HepG2 (cell line): ENCODE results near the gene ROMO1. TPM values are rescaled to one million over a fixed set of nuclear protein-coding genes. Genes with fewer than 3 reads are reported as not detected.

ENCODE experiments used
- CBX2 ChIP-seq, 2 experiments: fragments of 200-600 bp in 1 of 2; sonication (generic); formaldehyde crosslinking in 1 of 2; IDR thresholded peaks; 2 replicates each; pipeline versions ENCODE4 v1.7.0 to v1.8.1; 2018 to 2022; ENCODE audit warnings: low read depth in 2 of 2, low read length in 1 of 2, mild to moderate bottlenecking in 1 of 2, missing genetic modification reagents in 1 of 2
- CREB1 ChIP-seq, 2 experiments: fragments of 450-650 bp in 1 of 2; IDR thresholded peaks; 2 replicates each; pipeline ENCODE4 v1.6.1; 2016 to 2017; ENCODE audit warnings: control low read depth in 1 of 2, mild to moderate bottlenecking in 1 of 2, missing compliant biosample characterization in 1 of 2, missing genetic modification characterization in 1 of 2
- HNRNPUL1 ChIP-seq: fragments of 200-400 bp; formaldehyde crosslinking; IDR thresholded peaks from 2 replicates; pipeline ENCODE4 v1.6.1; 2017; ENCODE audit warnings: low read depth, mild to moderate bottlenecking, low read length, moderate library complexity
- KLF13 ChIP-seq: sonication (generic); formaldehyde crosslinking; IDR thresholded peaks from 2 replicates; pipeline ENCODE4 v1.4.0; 2020; ENCODE audit warnings: mild to moderate bottlenecking, missing genetic modification reagents
- MBD4 ChIP-seq: IDR thresholded peaks from 2 replicates; pipeline ENCODE4 v1.6.1; 2012; ENCODE audit warnings: low read length, inconsistent platforms, borderline replicate concordance
- PITX1 ChIP-seq: sonication (generic); formaldehyde crosslinking; IDR thresholded peaks from 2 replicates; pipeline ENCODE4 v1.5.1; 2020; ENCODE audit warnings: mild to moderate bottlenecking, missing genetic modification reagents
- ZFP36L1 ChIP-seq: sonication (generic); formaldehyde crosslinking; IDR thresholded peaks from 2 replicates; pipeline ENCODE4 v1.8.0; 2022; ENCODE audit warnings: mild to moderate bottlenecking, missing genetic modification reagents, moderate library complexity
- ZNF773 ChIP-seq: sonication (generic); formaldehyde crosslinking; IDR thresholded peaks from 2 replicates; pipeline ENCODE4 v1.4.0; 2020; ENCODE audit warnings: missing genetic modification reagents, borderline replicate concordance
- ZNF788 ChIP-seq: sonication (generic); formaldehyde crosslinking; IDR thresholded peaks from 2 replicates; pipeline ENCODE4 v1.5.0; 2020; ENCODE audit warnings: mild to moderate bottlenecking, missing genetic modification reagents, borderline replicate concordance
- polyA plus RNA-seq, 8 experiments: library from polyadenylated mRNA; depleted of rRNA in 3 of 8; stranded (reverse) in 7 of 8; unstranded in 1 of 8; fragments of >200 nt; fragmentation: Illumina TruSeq in 4 of 8; extraction: Trizol in 4 of 8; gene quantifications; 2 replicates each; pipeline versions ENCODE4 v1.2.1 to v1.2.3, GENCODE V29; 2011 to 2016; ENCODE audit warnings: low read depth in 4 of 8, missing spikeins in 1 of 8, mixed read lengths in 1 of 8; ENCODE audit not compliant: insufficient read depth in 1 of 8
- total RNA-seq, 5 experiments: library from RNA; depleted of rRNA; stranded (reverse); fragments of >200 nt; fragmentation: Illumina TruSeq; extraction: Trizol; gene quantifications; 2 replicates each; pipeline ENCODE4 v1.2.3, GENCODE V29; 2016; ENCODE audit warnings: low read depth in 1 of 5
- TF ChIP-seq, protein P1 (sequence below): sonication (generic); formaldehyde crosslinking; IDR thresholded peaks from 2 replicates; pipeline ENCODE4 v1.5.0; 2020; ENCODE audit warnings: mild to moderate bottlenecking, missing genetic modification reagents, borderline replicate concordance
- TF ChIP-seq, protein P2 (sequence below): sonication (generic); formaldehyde crosslinking; IDR thresholded peaks from 2 replicates; pipeline ENCODE4 v1.5.0; 2020; ENCODE audit warnings: missing genetic modification reagents, mild to moderate bottlenecking, borderline replicate concordance
- TF ChIP-seq, protein P3 (sequence below): IDR thresholded peaks from 2 replicates; pipeline ENCODE4 v1.6.1; 2016; ENCODE audit warnings: low read depth, borderline replicate concordance
- TF ChIP-seq, protein P4 (sequence below): sonication (generic); formaldehyde crosslinking; IDR thresholded peaks from 2 replicates; pipeline ENCODE4 v1.9.0; 2021; ENCODE audit warnings: missing genetic modification reagents, borderline replicate concordance
- TF ChIP-seq, protein P5 (sequence below): sonication (generic); formaldehyde crosslinking; IDR thresholded peaks from 2 replicates; pipeline ENCODE4 v1.8.1; 2023; ENCODE audit warnings: mild to moderate bottlenecking, missing genetic modification reagents, borderline replicate concordance

The ROMO1 gene
- total and polyA plus RNA-seq, 2 of the 13 experiments (the other 11 are each of a cell fraction or from before 2014, with no cell fraction given), result 636 to 755 TPM

DNA sequence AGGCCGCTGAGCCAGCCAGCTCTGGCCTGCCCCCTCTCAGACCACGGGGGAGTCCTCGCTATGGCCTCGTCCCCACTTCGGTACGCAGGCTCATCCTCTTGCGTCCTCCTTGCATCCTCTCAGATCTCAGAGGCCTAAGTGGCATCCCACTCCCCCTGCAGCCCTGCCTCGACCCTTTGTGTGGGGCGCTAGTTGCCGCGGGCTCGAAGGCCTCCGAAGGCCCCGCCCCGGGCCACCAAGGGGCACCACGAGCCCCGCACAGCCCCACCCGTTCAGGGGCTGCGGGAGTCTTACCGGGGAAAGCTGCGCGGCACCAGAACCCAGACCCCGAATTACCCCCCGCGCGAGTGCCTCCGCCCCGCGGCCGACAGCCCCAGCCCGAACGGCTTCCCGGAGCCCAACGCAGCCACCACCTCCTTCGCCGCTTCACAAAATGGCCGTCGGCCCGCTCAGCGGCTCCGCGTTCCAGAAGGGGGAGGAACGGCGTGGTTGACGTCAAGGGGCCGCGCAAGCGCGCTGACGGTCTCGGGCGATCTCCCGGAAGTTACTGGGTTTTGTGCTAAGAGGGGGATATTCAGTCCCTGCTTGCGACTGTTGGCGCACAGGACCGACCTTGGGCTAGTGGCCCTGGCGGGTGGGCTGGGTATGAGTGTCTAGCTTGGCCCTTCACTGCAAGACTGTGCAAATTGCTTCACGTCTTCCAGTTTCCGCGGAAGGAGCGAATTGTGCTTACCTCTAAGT, 34.6 kb upstream of the ROMO1 start, which contains the start of the genes CPNE1 and RBM12 (continued):
- TF ChIP-seq, protein P1, sequence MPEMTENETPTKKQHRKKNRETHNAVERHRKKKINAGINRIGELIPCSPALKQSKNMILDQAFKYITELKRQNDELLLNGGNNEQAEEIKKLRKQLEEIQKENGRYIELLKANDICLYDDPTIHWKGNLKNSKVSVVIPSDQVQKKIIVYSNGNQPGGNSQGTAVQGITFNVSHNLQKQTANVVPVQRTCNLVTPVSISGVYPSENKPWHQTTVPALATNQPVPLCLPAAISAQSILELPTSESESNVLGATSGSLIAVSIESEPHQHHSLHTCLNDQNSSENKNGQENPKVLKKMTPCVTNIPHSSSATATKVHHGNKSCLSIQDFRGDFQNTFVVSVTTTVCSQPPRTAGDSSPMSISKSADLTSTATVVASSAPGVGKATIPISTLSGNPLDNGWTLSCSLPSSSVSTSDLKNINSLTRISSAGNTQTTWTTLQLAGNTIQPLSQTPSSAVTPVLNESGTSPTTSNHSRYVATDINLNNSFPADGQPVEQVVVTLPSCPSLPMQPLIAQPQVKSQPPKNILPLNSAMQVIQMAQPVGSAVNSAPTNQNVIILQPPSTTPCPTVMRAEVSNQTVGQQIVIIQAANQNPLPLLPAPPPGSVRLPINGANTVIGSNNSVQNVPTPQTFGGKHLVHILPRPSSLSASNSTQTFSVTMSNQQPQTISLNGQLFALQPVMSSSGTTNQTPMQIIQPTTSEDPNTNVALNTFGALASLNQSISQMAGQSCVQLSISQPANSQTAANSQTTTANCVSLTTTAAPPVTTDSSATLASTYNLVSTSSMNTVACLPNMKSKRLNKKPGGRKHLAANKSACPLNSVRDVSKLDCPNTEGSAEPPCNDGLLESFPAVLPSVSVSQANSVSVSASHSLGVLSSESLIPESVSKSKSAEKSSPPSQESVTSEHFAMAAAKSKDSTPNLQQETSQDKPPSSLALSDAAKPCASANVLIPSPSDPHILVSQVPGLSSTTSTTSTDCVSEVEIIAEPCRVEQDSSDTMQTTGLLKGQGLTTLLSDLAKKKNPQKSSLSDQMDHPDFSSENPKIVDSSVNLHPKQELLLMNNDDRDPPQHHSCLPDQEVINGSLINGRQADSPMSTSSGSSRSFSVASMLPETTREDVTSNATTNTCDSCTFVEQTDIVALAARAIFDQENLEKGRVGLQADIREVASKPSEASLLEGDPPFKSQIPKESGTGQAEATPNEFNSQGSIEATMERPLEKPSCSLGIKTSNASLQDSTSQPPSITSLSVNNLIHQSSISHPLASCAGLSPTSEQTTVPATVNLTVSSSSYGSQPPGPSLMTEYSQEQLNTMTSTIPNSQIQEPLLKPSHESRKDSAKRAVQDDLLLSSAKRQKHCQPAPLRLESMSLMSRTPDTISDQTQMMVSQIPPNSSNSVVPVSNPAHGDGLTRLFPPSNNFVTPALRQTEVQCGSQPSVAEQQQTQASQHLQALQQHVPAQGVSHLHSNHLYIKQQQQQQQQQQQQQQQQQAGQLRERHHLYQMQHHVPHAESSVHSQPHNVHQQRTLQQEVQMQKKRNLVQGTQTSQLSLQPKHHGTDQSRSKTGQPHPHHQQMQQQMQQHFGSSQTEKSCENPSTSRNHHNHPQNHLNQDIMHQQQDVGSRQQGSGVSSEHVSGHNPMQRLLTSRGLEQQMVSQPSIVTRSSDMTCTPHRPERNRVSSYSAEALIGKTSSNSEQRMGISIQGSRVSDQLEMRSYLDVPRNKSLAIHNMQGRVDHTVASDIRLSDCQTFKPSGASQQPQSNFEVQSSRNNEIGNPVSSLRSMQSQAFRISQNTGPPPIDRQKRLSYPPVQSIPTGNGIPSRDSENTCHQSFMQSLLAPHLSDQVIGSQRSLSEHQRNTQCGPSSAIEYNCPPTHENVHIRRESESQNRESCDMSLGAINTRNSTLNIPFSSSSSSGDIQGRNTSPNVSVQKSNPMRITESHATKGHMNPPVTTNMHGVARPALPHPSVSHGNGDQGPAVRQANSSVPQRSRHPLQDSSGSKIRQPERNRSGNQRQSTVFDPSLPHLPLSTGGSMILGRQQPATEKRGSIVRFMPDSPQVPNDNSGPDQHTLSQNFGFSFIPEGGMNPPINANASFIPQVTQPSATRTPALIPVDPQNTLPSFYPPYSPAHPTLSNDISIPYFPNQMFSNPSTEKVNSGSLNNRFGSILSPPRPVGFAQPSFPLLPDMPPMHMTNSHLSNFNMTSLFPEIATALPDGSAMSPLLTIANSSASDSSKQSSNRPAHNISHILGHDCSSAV, result peak; percentile 99
- TF ChIP-seq MBD4 (no peak), KLF13 (CRISPR knock-in tag) (peak; percentile 88), ZFP36L1 (CRISPR knock-in tag) (peak; percentile 99), PITX1 (CRISPR knock-in tag) (peak; percentile 73), CBX2 (IDR thresholded peaks at IDR 0.05; ENCODE audit: low read depth, low read length) (no peak), CBX2 (CRISPR knock-in tag; IDR thresholded peaks at IDR 0.05; ENCODE audit: low read depth) (peak; percentile 45; the same call in 1 of the 2 replicates), ZNF773 (CRISPR knock-in tag) (peak; percentile 23; the same call in 1 of the 2 replicates), CREB1 (IDR thresholded peaks at IDR 0.05) (peak; percentile 90), CREB1 (CRISPR knock-in tag; IDR thresholded peaks at IDR 0.05) (peak; percentile 97), HNRNPUL1 (no peak), ZNF788 (CRISPR knock-in tag) (peak; percentile 95; the same call in 1 of the 2 replicates)
- TF ChIP-seq, protein P2, sequence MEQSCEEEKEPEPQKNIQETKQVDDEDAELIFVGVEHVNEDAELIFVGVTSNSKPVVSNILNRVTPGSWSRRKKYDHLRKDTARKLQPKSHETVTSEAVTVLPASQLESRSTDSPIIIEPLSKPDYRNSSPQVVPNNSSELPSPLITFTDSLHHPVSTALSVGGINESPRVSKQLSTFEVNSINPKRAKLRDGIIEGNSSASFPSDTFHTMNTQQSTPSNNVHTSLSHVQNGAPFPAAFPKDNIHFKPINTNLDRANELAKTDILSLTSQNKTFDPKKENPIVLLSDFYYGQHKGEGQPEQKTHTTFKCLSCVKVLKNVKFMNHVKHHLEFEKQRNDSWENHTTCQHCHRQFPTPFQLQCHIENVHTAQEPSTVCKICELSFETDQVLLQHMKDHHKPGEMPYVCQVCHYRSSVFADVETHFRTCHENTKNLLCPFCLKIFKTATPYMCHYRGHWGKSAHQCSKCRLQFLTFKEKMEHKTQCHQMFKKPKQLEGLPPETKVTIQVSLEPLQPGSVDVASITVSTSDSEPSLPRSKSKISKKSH, result peak; percentile 65; the same call in 1 of the 2 replicates
- TF ChIP-seq, protein P3, sequence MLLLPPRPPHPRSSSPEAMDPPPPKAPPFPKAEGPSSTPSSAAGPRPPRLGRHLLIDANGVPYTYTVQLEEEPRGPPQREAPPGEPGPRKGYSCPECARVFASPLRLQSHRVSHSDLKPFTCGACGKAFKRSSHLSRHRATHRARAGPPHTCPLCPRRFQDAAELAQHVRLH (CRISPR knock-in tag), result peak; percentile 62; the same call in 1 of the 2 replicates
- TF ChIP-seq, protein P4, sequence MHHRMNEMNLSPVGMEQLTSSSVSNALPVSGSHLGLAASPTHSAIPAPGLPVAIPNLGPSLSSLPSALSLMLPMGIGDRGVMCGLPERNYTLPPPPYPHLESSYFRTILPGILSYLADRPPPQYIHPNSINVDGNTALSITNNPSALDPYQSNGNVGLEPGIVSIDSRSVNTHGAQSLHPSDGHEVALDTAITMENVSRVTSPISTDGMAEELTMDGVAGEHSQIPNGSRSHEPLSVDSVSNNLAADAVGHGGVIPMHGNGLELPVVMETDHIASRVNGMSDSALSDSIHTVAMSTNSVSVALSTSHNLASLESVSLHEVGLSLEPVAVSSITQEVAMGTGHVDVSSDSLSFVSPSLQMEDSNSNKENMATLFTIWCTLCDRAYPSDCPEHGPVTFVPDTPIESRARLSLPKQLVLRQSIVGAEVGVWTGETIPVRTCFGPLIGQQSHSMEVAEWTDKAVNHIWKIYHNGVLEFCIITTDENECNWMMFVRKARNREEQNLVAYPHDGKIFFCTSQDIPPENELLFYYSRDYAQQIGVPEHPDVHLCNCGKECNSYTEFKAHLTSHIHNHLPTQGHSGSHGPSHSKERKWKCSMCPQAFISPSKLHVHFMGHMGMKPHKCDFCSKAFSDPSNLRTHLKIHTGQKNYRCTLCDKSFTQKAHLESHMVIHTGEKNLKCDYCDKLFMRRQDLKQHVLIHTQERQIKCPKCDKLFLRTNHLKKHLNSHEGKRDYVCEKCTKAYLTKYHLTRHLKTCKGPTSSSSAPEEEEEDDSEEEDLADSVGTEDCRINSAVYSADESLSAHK (CRISPR knock-in tag), result peak; percentile 79; the same call in 1 of the 2 replicates
- TF ChIP-seq, protein P5, sequence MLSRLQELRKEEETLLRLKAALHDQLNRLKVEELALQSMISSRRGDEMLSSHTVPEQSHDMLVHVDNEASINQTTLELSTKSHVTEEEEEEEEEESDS (CRISPR knock-in tag), result peak; percentile 96
